Smooth muscle cell of the brain vasculature (primary cell): ENCODE data around the gene ZFYVE19.

ENCODE experiments used
- DNase-seq: peaks from one replicate; pipeline ENCODE4 v3.0.0-alpha.2; 2012; ENCODE audit warnings: low read depth, low spot score

The ZFYVE19 gene

GRCh38 chr15:40815042-40815698 lies 8.3 kb downstream of the ZFYVE19 start:
- DNase-seq, result no peak

DNA sequence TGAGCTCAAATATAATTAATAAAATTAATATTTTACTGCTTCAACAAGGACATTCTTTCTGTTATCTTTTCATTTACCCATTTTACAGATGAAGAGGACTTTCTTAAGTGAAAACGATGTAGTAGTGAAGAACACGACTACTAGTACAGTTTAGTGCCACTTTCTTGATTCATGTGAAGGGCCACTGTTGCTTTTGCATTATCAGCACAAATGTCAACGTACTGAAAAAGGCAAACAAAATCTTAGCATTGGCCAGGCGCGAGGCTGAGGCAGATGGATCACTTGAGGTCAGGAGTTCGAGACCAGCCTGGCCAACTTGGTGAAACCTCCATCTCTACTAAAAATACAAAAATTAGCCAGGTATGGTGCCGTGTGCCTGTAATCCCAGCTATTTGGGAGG lies 12.2 kb downstream of the ZFYVE19 start:
- DNase-seq, result no peak

DNA sequence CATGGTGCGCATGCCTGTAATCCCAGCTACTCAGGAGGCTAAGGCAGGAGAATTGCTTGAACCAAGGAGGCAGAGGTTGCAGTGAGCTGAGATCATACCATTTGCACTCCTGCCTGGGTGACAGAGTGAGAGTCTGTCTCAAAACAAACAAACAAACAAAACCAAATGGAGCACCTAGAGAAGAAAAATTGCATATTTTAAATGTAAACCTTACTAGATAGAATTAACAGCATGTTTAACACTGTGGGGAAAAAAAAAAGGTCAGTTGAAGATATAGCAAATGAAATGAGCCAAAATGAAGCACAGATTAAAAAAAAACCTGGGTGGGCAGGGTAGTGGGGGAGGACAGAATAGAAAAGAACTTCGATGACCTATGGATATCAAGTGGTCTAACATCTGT lies 14.3 kb downstream of the ZFYVE19 start:
- no peak for DNase-seq

GRCh38 chr15:40823572-40824343 lies 16.9 kb downstream of the ZFYVE19 start:
- DNase-seq, result no peak

DNA sequence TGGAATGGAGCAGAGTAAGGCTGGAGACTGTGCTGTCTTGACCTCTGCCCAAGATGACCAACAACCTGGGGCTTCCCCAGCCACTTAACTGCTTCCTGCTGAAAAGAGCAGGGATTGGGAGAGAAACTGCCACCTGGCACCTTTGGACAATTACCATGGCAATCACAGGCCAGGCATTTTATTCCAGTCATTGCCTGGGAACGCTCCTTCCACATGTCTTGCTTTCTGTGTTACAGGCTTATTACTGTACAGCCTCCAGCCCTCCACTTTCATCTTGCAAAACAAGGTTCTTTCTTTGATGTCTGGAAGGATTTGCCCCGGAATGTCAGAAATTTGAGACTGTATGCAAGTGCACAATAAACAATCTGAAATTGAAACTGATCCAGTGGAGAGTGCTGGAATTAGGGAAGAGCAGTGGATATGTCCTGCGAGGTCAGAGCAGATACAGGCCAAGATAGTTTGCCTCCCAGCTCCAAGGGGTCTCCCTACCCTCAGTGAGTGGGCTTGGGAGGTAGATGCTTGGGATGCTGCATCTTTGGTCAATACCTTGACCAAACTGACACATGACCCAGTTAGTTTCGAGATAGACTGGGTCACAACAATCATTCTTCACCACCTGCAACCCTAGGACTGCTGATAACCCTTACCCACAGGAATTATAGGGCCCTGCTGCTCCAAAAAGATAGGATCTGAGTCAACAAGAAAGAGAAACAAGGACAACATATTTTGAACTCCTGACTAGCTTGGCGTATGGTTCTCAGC lies 19.0 kb downstream of the ZFYVE19 start:
- DNase-seq, result no peak

DNA sequence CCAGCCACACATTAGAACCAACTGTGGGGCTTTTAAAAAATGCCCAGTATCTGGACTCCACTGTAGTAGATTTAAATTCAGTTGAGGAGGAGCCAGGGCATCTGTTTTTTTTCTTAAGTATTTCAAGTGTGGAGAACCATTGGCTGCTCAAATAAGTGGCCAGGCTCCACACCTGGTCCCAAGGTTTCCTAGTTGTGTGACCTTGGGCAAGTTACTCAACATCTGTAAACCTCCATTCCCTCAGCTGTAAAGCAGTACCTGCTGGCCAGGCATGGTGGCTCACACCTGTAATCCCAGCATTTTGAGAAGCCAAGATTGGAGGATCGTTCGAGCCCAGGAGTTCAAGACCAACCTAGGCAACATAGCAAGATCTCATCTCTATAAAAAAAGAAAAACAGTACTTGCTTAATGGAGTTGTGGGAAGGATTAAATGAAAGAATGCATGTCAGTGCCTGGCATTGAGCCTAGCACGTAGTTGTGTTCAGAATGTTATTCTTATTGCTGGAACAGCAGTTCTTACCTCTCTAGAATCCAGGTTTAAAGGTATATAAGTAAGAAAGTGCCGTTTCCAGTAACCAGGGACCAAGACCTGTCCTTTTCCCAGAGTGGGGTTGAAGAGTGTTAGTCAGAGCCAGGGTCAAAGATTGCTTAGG lies 19.7 kb downstream of the ZFYVE19 start:
- no peak for DNase-seq

DNA sequence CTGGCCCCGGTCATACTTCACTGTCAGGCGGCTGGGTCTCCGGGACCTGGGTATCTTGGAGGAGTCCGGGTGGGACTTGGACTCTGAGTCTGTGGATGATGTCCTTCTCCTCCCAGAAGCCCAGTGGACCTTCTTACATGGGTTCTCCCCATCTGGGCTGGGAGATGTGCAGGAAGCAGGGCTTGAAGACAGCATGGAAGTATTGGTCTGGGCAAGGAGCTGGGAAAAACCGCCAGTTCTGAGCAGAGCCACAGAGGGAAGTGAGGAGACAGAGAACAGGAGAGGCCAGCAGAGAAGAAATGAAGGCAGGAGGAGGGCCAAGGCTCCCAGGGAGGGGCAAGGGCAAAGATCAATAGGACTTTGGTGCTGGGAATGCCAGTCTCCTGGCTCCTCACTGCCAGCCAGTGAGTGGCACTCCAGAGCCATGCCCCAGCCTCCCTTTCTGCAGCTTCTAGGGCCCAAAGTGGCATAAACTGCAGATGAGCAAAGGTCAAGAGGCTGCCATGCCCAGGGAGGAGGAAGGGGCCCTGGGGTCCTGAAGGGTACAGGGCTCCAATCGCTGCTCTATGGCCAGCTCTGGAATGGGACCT lies 21.7 kb downstream of the ZFYVE19 start, which contains the start of gene PPP1R14D:
TSS of gene PPP1R14D (minus strand) at position 262 of the 590 bp plus-strand sequence. CDS start at position 195, 67 bp downstream.
- DNase-seq, result no peak

GRCh38 chr15:40829115-40829514 lies 22.2 kb downstream of the ZFYVE19 start:
- no peak for DNase-seq

DNA sequence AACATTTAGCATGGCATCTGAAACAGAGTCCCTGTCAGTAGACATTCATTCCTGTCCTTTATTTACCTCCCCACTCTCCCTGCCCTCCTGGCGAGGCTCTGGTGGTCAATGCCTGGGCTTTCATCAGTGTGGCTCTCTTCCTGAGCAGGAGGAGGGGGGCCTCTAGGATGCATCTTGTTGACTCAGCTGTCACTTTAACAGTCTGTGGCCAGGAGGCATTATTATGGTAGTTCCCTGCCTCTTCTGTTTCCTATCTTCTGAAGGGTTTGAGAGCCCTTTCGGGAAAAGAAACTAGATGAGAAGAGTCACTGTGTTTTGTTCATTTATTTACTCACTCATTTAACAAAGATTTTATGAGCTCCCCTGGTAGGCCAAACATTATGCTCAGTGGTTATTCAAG lies 24.0 kb downstream of the ZFYVE19 start:
- DNase-seq, result no peak

DNA sequence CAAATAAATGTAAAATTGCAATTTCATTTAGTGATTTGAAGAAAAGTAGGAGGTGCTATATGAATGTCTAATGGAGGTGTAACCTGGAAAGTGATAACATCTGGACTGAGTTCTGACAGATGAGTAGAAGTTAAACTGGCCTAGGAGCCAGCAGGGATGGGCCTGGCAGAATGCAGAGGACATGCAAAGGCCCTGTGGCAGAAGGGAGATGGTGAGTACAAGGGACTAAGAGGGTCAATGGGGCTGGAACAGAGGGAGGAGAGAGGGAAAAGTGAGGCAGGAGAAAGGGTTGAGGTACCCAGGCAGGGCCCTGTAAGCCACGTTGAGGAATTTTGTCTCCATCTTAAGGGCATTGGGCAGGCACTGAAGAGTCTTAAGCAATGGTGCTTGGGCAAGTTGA lies 25.0 kb downstream of the ZFYVE19 start:
- DNase-seq, result no peak

- no peak for DNase-seq
Observed at GRCh38 chr15:40832903-40833302, 26.0 kb downstream of the ZFYVE19 start.

DNA sequence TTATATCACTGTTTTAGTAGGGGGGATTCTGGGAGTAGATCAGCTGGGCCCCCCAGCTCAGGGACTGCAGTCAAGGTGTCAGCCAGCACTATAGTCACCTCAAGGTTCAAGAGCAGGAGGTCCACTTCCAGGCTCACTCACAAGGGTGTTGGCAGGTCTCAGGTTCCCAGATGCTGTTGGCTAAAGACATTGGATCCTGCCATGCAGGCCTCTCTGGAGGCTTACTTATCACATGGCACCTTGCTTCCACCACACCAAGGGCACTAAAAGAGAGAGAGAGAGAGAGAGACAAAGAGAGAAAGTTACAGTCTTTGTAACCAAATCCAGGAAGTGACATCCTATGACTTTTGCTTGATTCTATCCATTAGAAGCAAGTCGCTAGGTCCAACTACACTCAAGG lies 29.1 kb downstream of the ZFYVE19 start:
- no peak for DNase-seq

GRCh38 chr15:40838756-40839155 lies 31.9 kb downstream of the ZFYVE19 start:
- no peak for DNase-seq

GRCh38 chr15:40841741-40842140 lies 34.9 kb downstream of the ZFYVE19 start:
- no peak for DNase-seq

GRCh38 chr15:40843261-40843884 lies 36.5 kb downstream of the ZFYVE19 start:
- no peak for DNase-seq

- DNase-seq, result no peak
Observed at GRCh38 chr15:40843885-40844695, 37.2 kb downstream of the ZFYVE19 start, which contains the start of gene SPINT1. SPINT1 (plus strand) TSS chr15:40844048; CDS start chr15:40844555, 507 bp downstream.

GRCh38 chr15:40844696-40845030 lies 37.8 kb downstream of the ZFYVE19 start:
- DNase-seq, result no peak

GRCh38 chr15:40845036-40845435 lies 38.1 kb downstream of the ZFYVE19 start:
- no peak for DNase-seq

GRCh38 chr15:40845511-40846284 lies 38.8 kb downstream of the ZFYVE19 start:
- DNase-seq, result no peak
